H4 (cell line): ENCODE results near the gene CHN1. TPM values are rescaled to one million over a fixed set of nuclear protein-coding genes. Genes with fewer than 3 reads are reported as not detected.

Experiments
- DNase-seq: peaks from one replicate; pipeline ENCODE4 v3.0.0-alpha.2; 2015; ENCODE audit warnings: low spot score
- total RNA-seq: library from RNA; depleted of rRNA; stranded (reverse); fragments of >200 nt; shearing (Covaris generic); gene quantifications from 2 replicates; pipeline ENCODE4 v1.2.3, GENCODE V29; 2014

CHN1 gene
- total RNA-seq, 1 experiment from 2014 or later, result 18.5 TPM

- DNase-seq, result no peak
These were observed 81.0 kb downstream of the CHN1 start for GRCh38 chr2:174924061-174924693.

GRCh38 chr2:174919947-174920595, 85.1 kb downstream of the CHN1 start:
- DNase-seq, result no peak

GRCh38 chr2:174918886-174919526, 86.2 kb downstream of the CHN1 start:
- no peak for DNase-seq

- no peak for DNase-seq
These were observed 88.8 kb downstream of the CHN1 start for GRCh38 chr2:174916270-174916930.

- DNase-seq, result no peak
These were observed 90.1 kb downstream of the CHN1 start for GRCh38 chr2:174914853-174915760.

GRCh38 chr2:174908284-174908683, 96.9 kb downstream of the CHN1 start:
- no peak for DNase-seq

- DNase-seq, result no peak
These were observed 102.0 kb downstream of the CHN1 start for GRCh38 chr2:174903264-174903556.

GRCh38 chr2:174902506-174903263, 102.5 kb downstream of the CHN1 start:
- DNase-seq, result no peak

- no peak for DNase-seq
These were observed 104.1 kb downstream of the CHN1 start for GRCh38 chr2:174901075-174901474.

- DNase-seq, result no peak
These were observed 107.9 kb downstream of the CHN1 start for GRCh38 chr2:174897286-174897685.

GRCh38 chr2:174893018-174893417, 112.2 kb downstream of the CHN1 start:
- DNase-seq, result no peak

GRCh38 chr2:174892546-174892945, 112.6 kb downstream of the CHN1 start:
- DNase-seq, result no peak

- DNase-seq, result no peak
These were observed 116.4 kb downstream of the CHN1 start for GRCh38 chr2:174888646-174889271.

- DNase-seq, result no peak
These were observed 117.0 kb downstream of the CHN1 start for GRCh38 chr2:174888146-174888545.

GRCh38 chr2:174882416-174882815, 122.8 kb downstream of the CHN1 start:
- DNase-seq, result no peak

GRCh38 chr2:174881678-174882077, 123.5 kb downstream of the CHN1 start:
- no peak for DNase-seq

GRCh38 chr2:174878537-174879147, 126.5 kb downstream of the CHN1 start:
- DNase-seq, result peak; percentile 57

GRCh38 chr2:174877751-174878150, 127.4 kb downstream of the CHN1 start:
- DNase-seq, result no peak

GRCh38 chr2:174877301-174877700, 127.9 kb downstream of the CHN1 start:
- no peak for DNase-seq

GRCh38 chr2:174874085-174874484, 131.1 kb downstream of the CHN1 start:
- no peak for DNase-seq
